ENCODE results near the gene CD99L2. TPM values are rescaled to one million over a fixed set of nuclear protein-coding genes. Genes with fewer than 3 reads are reported as not detected.

CD99L2 gene
- total and polyA plus RNA-seq, 10 of the 15 experiments (the other 5 are each of a cell fraction or from before 2014, with no cell fraction given) = 1.1 to 22.9 (median 13.0) TPM

DNA sequence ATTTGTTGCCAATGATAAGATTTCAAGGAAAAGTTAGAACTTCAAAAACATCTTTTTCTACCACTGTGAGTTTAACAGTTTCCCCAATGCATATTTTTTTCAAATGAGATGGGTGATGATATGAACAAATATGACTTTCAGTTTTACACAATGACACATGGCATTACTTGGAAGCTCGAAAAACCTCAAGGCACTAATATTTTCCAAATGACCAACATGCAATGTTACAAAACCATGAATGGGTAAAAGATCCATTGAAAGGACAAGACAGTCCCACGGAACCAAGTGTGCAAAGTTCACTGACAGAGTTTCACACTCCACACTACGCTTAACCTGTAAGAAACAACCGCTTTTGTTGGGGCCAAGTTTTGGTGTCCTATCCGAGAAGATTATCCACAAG lies 84.5 kb downstream of the CD99L2 start:
- FAIRE-seq = no peak
- BruUV-seq (replicated peaks) = no TSS peak
- ChIA-PET SMC1A (ENCODE audit: uncharacterized antibody, unreplicated experiment) (no interaction called here), POLR2A (no interaction called here), CTCF (no interaction called here), RAD21 (ENCODE audit: unreplicated experiment) (no interaction called here)
- intact Hi-C loops (cut with micrococcal nuclease; ENCODE audit: unreplicated experiment) = no loop called here
- DNase-seq (ENCODE audit: low read depth, low spot score) = no peak
- no peak overlapping the region for H3K27ac ChIP-seq (ENCODE audit: control insufficient read depth, insufficient read depth)
- 57% methylated on average over 5 of the region's 5 CpGs for WGBS (ENCODE audit: insufficient coverage, insufficient replicate concordance, low lambda C conversion rate, missing lambda C conversion rate)
- no peaks in the 10 kb centered on the region for H3K27me3 ChIP-seq (replicated peaks in 1 of 2; ENCODE audit: control insufficient read depth in 2 of 2, insufficient read depth in 2 of 2, low read length in 1 of 2)
- H2AFZ ChIP-seq (ENCODE audit: control insufficient read depth, low read depth, low read length) = no peak overlapping the region
- no peak overlapping the region for H3K9ac ChIP-seq (ENCODE audit: control insufficient read depth, insufficient read depth, low read length)
- no peaks in the 10 kb centered on the region; the same call in 1 of the 3 replicates for H3K9me3 ChIP-seq (replicated peaks; ENCODE audit: control insufficient read depth, insufficient read depth, low read length)
- H3K36me3 ChIP-seq (ENCODE audit: control insufficient read depth in 2 of 2, insufficient read depth in 2 of 2, low read length in 1 of 2) = peaks cover 0 to 2% of the 10 kb centered on the region in 2 experiments; a peak in 1 of 4 replicates
- TF ChIP-seq MLLT1 (IDR thresholded peaks at IDR 0.05) (no peak), JUNB (IDR thresholded peaks at IDR 0.05) (no peak), NR2C1 (IDR thresholded peaks at IDR 0.05) (no peak), SP1 (IDR thresholded peaks at IDR 0.05; ENCODE audit: low read depth, low read length) (no peak), BMI1 (IDR thresholded peaks at IDR 0.05; ENCODE audit: borderline replicate concordance) (no peak), MTA2 (IDR thresholded peaks at IDR 0.05; ENCODE audit: low read depth) (no peak), ATF2 (IDR thresholded peaks at IDR 0.05; ENCODE audit: low read length) (no peak), BRCA1 (IDR thresholded peaks at IDR 0.05; ENCODE audit: low read depth, low read length) (no peak), PML (IDR thresholded peaks at IDR 0.05; ENCODE audit: low read length) (no peak), CREB1 (IDR thresholded peaks at IDR 0.05; ENCODE audit: low read depth) (no peak), ZNF274 (IDR thresholded peaks at IDR 0.05; ENCODE audit: insufficient read depth, insufficient read length) (no peak)
- TF ChIP-seq, protein P1, sequence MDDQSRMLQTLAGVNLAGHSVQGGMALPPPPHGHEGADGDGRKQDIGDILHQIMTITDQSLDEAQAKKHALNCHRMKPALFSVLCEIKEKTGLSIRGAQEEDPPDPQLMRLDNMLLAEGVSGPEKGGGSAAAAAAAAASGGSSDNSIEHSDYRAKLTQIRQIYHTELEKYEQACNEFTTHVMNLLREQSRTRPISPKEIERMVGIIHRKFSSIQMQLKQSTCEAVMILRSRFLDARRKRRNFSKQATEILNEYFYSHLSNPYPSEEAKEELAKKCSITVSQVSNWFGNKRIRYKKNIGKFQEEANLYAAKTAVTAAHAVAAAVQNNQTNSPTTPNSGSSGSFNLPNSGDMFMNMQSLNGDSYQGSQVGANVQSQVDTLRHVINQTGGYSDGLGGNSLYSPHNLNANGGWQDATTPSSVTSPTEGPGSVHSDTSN (IDR thresholded peaks at IDR 0.05; ENCODE audit: insufficient replicate concordance, low read depth, low read length) = no peak
- H4K20me1 ChIP-seq (ENCODE audit: control insufficient read depth, insufficient read depth) = no peaks in the 10 kb centered on the region
- no peaks in the 10 kb centered on the region for H3K79me2 ChIP-seq (ENCODE audit: control insufficient read depth, insufficient read depth, low read length)
- ATAC-seq = no peak
- in situ Hi-C loops (cut with MboI) = no loop called here
- H3K4me1 ChIP-seq (ENCODE audit: control insufficient read depth, insufficient read depth, low read length) = no peaks in the 10 kb centered on the region
- H3K4me3 ChIP-seq = no peak overlapping the region
- no peak overlapping the region for H3K4me2 ChIP-seq (ENCODE audit: control insufficient read depth, insufficient read depth)

Data from GM12878 (cell line).